Left renal cortex interstitium (tissue), 4 donors: ENCODE data around the gene EP400. TPM values are rescaled to one million over a fixed set of nuclear protein-coding genes. Genes with fewer than 3 reads are reported as not detected.

Source experiments
- DNase-seq, 4 donors: peaks; one replicate each; pipeline ENCODE4 v3.0.0-alpha.2; 2013; ENCODE audit warnings: low read depth in 4 of 4, low spot score in 2 of 4, missing footprints in 1 of 4
- polyA plus RNA-seq, 4 donors: library from polyadenylated mRNA; unstranded; fragments of 120-200 nt; gene quantifications; one replicate each; pipeline ENCODE4 v1.2.1, GENCODE V29; 2013; ENCODE audit not compliant: insufficient read length in 4 of 4

The EP400 gene
- polyA plus RNA-seq, 4 donors = 26.9 to 48.3 (median 37.4) TPM

DNA sequence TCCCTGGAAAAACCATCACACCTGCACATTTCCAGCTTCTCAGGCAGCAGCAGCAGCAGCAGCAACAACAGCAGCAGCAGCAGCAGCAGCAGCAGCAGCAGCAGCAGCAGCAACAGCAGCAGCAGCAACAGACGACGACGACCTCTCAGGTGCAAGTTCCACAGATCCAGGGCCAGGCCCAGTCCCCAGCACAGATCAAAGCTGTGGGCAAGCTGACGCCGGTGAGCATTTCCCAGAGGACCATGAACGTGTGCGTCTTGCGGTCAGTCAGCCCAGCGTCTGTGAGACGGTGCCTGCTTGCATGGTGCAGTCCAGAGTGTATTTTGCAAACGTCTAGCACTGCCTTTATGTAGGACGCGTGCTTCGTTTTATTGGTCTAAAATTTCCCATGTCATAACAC is 112.7 kb downstream of the EP400 start:
- DNase-seq = no peak

DNA sequence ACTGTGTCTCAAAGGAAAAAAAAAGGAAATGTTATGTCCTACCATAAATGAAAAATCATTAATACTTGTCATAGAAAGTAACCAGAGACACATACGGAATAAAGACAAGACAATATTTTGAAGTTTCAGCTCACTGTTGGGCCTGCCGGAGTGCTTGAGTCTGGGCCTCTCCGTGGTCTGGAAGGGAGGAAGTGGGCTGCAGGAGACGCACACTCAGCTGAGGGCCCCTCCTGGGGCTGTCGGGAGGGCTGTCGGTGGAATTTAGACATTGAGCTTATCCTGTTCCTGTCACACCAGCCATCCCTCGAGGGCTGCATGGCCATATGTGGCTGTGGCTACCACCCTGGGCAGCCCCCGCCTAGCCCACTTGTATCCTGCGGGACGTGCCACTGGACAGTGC is 113.7 kb downstream of the EP400 start:
- no peak for DNase-seq

DNA sequence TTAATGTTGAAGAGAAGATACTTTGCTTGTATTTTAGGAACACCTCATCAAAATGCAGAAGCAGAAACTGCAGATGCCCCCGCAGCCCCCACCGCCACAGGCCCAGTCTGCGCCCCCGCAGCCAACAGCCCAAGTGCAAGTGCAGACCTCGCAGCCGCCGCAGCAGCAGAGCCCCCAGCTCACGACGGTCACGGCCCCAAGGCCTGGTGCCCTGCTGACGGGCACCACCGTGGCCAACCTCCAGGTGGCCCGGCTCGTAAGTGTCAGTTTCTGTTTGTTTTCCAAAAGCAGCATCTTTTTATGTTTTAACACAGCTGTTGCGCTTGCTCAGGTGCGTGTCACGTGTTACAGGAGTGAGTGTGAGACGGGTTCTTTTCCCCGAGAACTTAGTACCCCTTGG is 114.9 kb downstream of the EP400 start:
- DNase-seq = no peak

DNA sequence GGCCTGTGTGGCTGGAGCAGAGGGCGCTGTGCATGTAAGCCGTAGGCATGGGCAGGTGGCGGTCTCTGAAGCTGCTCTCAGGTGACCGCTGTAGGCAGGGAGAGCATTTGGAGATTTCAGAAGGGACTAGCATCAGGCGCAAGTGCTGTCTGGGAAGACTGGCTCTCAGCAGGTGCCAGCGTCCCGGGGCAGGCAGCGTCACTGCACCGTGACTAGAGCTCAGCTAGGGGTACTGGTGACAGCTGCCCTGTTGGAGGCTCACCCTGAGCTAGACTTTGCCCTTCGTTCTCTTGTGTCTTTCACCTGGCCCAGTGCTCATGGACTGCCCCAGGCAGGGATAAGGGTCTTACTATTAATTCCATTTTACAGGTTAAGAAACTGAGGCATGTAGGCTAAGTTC is 115.5 kb downstream of the EP400 start:
- no peak for DNase-seq

DNA sequence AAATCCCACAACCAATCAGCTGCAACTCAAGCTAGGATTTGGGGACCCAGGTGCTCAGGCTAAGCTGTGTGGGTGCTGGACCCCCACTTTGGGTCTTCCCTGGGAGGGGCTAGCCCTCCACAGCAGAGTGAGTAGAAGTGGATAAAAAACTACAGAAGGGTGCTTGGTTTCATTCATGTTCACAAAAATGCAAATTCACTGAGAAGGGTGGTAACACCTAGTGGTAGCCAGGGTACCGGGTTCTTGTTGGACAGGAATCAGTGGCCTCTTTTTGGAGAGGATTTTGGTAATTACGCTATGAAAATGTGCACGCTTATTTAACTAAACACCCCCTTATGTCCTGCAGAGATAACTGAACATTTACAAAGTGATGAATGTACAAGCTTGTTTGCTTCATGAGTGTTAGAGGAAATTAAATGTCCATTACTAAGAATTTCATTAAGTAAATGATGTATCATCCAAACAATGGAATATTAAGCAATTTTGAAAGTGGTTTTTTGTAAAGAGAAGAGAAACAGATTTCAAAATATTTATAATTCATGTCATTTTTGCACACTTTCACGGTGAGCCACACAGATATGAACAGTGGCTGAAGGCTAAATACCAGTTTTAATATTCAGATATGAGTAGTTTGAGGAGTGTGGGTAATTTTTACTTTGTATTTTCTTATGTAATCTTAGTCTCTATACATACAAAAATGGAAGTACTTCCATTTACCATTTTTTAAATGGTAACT is 116.0 kb downstream of the EP400 start:
- no peak for DNase-seq

DNA sequence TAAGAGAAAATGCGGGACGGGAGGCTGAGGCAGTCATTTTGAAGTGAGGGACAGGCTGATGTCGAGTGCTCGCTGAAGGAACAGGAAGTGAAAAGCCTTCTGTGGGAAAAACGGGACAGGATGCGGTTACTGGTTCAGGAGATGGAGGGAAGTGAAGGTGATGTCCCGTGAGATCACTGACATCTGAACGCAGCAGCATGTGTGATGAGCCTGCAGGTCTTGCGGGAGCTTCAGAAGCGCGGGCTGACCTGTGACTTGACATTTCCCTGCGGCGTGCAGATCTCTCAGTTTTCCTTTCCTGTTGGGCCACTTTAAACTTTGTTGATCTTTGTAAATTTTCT is 116.6 kb downstream of the EP400 start:
- no peak for DNase-seq

DNA sequence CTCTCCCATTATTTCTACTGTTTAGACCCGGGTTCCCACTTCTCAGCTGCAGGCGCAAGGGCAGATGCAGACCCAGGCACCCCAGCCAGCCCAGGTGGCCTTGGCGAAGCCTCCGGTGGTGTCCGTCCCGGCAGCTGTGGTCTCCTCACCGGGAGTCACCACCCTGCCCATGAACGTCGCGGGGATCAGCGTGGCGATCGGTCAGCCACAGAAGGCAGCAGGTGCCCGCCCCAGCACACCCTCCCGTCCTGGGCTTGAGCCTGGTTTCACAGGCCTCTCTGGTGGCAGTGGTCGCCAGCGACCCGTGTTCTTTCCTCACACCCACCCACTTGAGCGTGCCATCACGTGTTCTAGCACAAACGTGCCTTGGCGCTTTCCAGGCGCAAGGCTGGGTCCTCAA is 117.0 kb downstream of the EP400 start:
- no peak for DNase-seq

DNA sequence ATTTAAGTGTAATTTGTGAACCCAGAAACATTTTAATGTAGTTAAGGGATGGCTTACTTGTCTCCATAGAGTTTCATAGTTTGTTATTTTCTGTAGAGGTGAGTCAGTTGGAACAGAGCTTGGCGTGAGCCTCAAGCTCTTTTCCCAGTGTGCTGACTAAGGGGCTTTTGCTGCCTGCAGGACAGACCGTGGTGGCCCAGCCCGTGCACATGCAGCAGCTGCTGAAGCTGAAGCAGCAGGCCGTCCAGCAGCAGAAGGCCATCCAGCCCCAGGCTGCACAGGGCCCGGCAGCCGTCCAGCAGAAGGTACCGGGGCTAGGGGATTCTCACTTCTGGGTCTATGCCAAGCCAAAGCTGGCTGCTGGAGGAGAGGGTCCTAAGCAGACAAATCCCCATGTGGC is 117.4 kb downstream of the EP400 start:
- no peak for DNase-seq

DNA sequence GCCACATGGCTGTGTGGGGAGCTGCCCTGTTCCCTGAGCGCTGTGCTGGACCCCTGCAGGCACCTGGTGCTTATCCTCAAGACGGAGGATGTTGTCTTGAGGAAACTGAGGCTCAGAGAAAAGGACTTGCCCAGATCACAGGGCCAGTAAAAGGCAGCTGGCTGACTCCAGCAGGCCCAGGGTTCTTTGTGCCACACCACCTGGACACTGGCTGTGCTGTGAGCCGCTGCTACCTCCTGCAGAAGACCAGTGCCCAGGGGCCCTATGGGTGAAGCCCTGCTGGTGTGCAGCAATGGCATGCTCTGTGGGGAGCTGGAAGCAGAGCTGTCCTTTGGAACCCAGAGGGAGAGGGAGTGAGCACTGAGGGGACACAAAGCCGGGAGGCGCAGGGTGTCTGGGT is 118.5 kb downstream of the EP400 start:
- no peak for DNase-seq

DNA sequence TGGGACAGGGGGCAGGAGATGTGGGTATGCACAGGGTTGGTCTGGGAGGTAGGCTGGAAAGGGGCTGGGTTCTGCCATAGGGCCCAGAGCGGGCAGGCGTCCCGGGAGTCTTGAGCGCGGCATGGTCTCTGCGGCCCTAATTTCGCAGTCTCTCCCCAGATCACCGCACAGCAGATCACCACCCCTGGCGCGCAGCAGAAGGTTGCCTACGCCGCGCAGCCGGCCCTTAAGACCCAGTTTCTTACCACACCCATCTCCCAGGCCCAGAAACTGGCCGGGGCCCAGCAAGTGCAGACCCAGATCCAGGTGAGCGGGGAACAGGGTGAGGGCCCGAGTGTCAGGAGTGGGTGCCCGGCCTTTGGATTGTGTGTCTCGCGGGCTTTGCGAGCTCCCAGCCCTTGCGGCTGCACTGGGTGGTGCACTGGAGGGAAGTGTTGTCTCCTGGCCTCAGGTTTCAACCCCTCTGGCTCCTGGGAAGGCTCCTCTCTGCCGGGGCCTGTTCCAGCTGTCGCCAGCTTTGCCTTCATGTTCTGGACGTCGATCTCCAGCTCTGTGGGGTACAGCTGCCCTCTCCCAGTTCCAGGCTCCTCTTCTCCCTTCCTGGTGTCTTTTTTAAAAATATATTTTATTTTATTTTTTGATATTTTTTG is 119.7 kb downstream of the EP400 start:
- DNase-seq = no peak

DNA sequence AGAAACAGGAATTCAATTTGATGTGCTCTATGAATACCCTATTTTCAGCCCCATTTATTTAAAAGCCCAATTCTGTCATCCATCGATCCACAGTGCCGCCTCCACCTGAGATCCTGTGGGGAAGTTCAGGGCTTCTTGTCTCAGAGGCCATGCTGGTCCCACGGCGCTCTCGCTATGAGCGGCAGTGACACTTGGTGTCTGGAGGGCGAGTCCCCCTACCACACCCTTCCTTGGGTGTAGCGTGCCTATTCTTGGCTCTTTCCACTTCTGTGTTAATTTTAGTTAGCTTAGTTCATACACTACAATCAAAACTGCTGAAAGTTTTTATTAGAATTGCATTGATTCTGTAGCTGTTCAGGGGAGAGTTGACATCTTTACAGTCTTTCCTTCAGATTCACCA is 120.6 kb downstream of the EP400 start:
- no peak for DNase-seq

DNA sequence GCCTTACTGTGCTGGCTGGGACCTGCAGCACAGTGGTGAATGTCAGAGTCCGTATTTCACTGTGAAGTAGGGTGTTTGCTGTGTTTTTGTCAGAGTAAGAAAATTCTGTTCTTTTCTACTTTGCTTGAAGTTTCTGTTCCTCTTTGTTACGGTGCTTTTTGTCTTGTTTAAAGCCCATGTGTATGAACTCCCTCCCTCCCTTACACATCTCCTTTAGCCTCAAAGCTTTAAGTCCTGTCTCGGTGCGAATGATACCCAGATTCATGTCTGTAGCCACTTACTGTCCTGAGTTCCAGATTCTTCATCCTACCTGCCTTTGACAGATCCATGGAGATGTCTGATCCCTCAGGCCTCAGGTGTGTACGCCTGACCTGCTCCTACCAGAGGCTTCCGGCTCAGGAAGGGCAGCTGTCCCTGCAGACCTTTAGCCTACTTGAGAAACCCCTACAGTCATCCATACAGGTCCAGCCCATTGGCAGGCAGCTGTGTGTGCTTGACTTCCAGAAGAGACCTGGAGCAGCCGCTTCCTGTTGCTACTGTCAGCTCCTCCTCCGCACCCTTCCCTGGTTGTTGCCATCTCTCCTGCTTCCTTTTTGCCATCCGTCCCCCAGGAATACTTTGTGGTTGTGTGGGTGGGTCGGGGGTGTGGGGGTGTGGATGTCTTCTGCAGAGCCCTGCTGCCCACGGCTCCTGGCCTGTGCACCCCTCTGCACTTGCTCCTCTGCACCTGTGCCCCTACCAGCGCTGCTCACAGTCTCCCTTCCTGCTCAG is 121.5 kb downstream of the EP400 start:
- no peak for DNase-seq

DNA sequence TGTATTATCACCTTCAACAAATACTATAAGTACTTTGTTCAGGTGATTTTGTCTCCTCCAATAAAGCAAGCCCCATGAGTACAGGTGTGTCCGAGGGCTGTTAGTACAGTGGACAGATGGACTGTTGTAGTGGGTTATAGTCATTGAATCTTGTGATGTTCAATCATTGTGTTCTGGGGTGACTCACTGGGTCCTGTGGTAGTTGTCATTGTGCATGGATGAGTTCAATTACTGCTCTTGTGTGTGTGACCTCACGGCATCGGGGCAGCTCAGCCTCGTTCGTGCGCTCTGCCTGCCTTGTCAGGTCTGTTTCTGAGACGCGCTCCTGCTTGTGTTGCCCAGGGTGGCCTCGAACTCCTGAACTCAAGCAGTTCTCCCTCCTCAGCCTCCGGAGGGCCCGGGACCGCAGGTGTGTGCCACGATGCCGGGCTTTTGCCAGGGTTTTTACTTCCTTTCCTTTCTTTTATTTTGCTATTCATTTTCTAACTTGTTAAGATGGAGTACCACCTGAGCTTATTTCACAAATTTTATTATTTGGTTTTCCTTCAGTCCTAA is 122.2 kb downstream of the EP400 start:
- no peak for DNase-seq

DNA sequence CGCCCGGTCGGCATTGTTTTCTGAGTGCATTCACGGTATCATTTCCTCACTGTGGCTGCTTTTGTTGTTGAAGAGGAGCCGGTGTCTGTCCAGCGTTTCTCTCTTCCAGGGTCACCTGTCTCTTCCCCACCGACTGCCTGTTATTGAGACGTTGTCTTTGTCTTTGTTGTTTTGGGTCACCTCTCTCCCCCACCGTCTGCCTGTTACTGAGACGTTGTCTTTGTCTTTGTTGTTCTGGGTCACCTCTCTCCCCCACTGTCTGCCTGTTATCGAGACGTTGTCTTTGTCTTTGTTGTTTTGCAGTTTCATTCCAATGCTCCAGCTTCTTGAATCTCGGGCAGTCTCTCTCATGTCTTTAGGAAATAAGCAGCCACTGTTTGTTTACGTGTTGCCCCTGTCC is 124.5 kb downstream of the EP400 start:
- DNase-seq = no peak

DNA sequence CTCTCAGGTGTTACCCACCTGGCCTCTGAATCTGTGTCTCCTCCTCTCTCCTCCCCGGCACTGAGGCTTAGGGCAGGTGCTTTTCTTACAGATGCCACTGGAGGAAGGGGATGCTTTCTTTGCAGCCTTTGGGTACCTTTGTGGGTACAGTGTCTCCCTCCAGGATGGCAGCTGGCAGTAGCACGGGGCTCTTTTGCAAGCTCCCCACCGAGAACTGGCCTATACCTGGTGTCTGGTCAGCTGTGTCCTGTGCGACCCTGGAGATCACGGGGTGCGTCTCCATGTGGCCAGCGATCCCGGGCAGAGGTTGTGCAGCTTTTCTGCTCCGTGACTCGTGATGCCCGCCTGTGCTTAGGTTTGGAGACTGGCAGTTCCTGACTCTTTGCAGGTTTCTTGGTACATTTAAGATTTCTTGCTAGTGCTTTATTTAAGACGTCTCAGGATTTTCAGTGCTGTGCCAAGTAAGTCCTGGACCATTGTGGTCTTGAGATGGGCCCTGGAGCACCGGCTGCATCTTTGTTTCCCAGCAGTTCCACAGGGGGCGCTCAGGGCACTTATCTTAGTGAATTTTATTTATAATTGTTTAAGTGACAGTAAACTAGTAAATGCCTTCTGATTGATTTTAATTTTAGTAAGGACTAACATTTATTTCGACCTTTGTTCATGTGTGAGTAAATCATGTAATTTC is 125.4 kb downstream of the EP400 start:
- DNase-seq = no peak

DNA sequence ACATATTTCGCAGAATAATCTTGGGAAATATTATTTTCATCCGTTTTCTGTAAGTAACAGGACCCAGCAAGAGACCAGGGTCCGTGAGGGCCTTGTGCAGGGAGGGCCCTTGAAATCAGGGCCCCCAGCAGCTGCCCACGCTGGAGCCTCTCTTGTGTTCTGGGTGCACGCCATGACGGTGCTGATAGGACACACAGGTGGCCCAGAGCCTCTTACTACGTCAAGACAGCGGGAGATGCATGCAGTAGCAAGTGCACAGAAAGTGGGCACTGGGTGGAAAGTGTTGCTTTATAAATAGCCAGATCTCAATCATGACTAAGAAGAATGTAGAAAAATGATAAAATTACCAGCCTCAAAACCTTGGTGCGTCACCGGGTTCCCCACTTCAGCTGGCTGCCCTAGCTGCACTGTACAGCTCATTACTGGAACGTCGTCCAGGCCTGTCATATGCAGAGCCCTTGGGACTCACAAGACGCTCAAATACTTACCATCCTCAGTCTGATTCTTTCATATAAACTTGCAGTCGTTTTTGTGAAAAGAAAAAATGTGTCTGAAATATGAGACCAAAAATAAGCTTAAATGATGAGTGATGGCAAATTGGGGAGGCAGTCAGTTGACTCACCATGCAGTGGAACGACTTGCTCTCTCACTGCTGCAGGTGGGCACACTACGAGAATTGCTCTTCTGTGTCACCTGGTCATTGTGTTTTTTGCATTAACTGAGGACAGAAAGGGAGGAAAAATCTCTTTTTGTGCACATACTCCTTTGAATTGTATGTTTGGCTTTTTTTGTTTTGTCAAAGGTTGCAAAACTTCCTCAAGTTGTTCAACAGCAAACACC is 126.2 kb downstream of the EP400 start:
- no peak for DNase-seq

DNA sequence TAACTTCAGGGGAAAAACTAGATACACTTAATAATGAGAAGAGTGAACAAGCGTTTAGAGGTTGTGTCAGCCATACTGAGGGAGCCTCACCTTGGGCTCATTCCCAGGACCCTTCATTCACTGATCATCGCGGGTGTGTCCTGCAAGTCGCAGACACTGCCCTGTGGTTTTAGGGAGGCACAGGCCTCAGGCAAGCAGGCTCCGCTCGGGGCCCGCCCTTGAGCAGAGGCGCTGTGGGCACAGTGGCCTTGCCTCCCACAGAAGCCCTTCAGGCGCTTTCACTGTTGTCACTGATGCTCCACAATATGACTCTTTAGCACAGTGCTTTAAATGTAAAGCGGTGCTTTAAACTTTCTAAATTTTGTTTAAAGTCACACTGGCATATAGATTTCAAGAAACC is 127.0 kb downstream of the EP400 start:
- DNase-seq = no peak

DNA sequence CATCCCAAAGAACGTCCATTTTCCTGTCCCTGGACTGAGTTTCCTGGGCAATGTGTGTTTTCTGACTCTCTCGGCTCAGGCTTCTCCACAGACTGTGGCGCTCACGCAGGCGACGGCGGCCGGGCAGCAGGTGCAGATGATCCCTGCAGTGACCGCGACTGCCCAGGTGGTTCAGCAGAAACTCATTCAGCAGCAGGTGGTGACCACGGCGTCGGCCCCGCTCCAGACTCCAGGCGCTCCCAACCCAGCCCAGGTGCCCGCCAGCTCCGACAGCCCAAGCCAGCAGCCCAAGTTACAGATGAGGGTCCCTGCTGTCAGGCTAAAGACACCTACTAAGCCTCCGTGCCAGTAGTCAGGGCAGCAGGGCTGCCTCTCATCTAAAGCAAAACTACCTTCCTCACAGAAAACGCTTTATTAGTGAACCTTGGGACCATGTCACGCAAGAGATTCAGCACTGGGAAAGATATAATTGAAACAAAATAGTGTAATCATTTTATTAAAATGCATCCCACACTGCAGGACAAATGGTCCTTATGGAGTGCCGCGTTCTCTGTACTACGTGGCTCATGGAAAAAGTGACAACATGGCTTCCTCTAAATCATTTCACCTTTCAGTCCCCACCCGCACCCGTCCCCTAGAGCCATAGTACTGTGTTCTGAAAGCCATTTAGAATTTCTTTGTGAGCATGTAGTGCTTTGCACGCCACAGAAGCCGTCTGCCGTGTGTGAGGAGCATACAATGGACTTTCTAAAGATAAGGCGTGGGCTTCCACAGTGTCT is 127.8 kb downstream of the EP400 start:
- no peak for DNase-seq

DNA sequence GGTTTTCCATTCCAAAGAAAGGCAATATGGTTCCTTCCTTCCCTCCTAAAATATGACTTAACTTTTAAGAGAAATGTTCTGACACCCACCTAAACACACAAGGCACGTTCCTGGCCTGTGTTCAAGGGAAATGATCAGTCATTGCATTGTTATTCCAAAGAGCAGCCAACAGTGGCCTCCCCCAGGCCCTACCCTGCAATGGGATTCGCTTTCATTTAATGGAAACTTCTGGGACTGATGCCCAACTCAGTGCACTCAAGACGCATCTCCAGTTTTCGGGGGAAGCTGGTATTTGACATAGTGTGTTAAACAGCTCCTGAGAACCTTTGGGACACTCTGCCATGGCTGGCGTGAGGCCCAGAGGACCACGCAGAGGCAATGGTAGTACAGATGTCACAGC is 128.4 kb downstream of the EP400 start:
- no peak for DNase-seq
